DMS79 (cell line): Measurements from ENCODE around the gene NEK4.
"Not testable (repeated sequence)": the region's sequence is repeated elsewhere in the genome, so short reads cannot be mapped to it uniquely, and the experiment has no call there.

Experiments
- DNase-seq: peaks from one replicate; lab custom pipeline; 2025; lab: John Stamatoyannopoulos, UW

NEK4 gene

DNA sequence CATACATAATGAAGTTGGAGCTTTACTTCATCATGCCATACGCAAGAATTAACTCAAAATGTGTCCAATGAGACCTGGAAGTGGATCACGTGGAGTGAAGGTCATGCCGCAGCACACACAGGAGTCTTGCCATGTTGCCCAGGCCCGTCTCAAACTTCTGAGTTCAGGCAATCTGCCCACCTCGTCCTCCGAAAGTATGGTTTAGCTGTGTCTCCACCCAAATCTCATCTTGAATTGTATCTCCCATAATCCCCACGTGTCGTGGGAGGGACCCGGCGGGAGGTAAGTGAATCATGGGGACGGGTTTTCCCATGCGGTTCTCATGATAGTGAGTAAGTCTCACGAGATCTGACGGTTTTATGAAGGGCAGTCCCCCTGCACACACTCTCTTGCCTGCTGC lies 39.1 kb downstream of the NEK4 start:
- DNase-seq, result no peak

DNA sequence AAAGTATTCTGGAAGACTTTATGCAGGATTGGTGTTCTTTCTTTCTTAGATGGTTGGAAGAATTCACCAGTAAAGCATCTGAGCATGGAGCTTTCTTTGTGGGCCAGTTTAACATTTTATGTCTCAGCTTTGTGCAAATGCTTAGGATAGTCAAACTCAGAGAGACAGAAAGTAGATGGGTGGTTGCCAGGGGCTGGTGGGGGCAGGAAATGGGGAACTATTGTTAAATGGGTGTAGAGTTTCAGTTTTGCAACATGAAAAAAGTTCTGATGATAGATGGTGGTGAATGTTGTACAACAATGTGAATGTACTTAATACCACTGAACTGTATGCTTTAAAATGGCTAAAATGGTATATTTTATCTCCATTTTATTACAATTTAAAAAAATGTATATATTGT lies 40.1 kb downstream of the NEK4 start:
- no peak for DNase-seq

DNA sequence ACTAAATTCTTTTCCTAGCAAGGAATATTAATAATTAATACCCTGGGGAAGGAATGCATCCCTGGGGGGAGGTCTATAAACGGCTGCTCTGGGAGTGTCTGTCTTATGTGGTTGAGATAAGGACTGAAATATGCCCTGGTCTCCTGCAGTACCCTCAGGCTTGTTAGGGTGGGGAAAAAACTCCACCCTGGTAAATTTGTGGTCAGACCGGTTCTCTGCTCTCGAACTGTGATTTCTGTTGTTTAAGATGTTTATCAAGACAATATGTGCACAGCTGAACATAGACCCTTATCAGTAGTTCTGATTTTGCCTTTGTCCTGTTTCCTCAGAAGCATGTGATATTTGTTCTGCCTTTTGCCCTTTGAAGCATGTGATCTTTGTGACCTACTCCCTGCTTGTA lies 42.0 kb downstream of the NEK4 start:
- not testable (repeated sequence) for DNase-seq

DNA sequence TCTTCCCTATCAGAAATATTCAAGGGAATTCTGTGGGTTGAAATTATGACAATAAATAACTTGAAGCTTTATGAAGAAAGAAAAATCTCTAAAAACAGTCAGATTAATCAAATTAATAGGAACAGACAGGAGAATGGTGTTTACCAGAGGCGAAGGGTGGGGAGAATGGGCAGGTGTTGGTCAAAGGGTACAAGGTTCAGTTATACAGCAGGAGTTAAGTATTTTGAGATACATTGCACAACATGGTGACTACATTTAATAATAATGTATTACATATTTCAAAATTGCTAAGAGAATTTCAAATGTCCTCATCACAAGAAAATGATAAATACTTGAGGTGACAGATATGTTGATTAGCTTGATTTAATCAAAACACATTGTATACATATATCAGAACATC lies 46.2 kb downstream of the NEK4 start:
- DNase-seq, result no peak

DNA sequence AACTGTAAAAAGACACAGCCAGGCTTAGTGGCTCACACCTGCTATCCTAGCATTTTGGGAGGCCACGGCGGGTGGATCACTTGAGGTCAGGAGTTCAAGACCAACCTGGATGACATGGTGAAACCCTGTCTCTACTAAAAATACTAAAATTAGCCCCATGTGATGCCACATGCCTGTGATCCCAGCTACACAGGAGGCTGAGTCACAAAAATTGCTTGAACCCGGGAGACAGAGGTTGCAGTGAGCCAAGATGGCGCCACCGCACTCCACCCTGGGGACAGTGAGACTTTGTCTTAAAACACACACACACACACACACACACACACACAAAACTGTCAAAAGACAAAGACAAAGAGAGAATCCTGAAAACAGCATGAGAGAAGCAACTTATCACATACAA lies 46.8 kb downstream of the NEK4 start:
- no peak for DNase-seq

DNA sequence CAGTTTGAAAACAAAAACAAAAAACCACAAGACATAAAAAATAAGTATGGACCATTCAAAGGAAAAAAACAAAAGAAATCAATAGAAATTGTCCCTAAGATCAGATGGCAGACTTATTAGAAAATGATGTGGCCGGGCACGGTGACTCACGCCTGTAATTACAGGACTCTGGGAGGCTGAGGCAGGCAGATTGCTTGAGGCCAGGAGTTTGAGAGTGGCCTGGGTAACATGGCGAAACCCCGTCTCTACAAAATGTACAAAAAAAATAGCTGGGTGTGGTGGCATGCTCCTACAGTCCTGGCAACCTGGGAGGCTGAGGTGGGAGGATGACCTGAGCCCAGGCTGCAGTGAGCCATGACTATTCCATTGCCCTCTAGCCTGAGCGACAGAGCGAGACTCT lies 48.2 kb downstream of the NEK4 start:
- no peak for DNase-seq

DNA sequence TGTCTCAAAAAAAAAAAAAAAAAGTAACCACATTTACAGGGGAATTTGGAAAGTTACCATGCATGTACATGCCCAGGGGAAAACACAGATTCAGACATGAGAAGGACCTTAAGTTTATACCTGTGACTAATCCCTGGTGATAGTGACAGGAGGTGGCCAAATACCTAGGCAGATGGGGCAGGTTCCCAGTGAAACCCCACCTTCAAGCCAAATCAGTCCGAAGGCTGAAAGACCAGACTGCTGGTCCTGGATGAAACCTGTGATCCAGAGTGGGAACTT lies 49.1 kb downstream of the NEK4 start:
- no peak for DNase-seq

DNA sequence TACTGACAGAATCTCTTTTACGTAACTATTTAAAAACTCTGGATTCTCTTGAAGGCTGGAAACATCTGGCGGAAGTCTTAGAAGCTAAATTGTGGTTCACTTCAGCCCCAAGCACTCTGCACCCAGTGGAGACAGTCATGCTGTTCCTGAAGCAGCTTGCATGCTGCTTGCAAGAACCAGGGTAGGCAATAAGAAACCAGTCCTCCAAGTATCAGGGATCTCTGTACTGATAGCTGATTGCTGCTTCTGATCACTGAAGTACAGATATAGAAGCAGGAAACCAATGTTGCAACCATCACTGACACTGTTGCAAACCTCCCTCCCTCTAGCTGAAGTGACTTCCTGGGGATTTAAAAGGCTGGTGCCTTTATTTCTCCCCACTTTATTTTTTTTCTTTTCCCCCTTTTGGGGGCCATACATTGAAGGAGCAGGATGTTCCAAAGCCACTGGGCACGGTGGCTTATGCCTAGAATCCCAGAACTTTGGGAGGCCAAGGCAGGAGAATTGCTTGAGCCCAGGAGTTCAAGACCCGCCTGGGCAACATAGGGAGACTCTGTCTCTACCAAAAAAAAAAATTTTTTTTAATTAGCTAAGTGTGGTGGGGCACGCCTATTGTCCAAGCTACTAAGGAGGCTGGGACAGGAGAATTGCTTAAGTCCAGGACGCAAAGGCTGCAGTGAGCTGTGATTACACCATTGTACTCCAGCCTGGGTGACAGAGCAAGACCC lies 49.6 kb downstream of the NEK4 start:
- no peak for DNase-seq

DNA sequence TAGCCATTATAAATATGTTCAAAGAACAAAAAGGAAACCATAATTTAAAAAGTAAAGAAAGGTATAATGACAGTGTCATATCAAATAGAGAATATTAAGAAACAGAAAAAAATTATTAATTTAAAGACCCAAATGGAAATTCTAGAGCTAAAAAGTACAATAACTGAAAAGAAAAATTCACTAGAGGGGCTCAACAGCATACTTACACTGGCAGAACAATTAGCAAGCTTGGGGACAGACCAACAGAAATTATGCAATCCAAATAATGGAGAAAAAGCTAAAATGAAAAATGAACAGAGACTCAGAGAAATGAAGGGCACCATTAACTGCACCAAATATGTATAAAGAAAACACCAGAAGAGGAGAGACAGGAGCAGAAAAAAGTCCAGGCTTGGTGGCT lies 51.1 kb downstream of the NEK4 start:
- no peak for DNase-seq

DNA sequence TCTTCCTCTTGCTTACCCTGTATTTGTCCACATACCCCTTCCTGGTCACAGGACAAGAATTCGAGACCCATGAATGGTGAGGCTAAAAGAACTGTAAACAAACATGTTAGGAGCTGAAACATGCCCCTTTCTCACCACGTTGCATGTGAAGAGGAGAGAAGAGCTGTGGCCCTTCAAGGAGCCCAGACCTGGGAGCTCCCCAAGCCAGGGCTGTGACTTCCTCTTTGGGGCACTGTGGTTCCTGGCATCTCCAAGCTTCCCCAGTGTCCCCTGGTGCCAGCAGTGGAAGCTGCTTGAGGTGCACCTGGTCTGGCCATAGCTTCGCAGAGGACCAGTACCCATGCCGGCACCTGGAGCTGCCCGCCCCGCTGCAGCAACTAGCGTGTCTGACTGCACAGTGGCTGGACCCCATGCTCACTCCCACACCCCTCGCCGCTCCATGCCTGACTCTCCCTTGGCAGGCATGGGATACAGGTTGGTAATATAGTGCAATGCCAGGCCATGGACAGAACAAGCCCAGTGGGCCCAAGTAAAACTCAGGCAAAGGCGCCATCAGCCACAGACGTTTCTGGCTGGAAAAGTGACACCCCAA lies 54.9 kb downstream of the NEK4 start:
- DNase-seq, result no peak

DNA sequence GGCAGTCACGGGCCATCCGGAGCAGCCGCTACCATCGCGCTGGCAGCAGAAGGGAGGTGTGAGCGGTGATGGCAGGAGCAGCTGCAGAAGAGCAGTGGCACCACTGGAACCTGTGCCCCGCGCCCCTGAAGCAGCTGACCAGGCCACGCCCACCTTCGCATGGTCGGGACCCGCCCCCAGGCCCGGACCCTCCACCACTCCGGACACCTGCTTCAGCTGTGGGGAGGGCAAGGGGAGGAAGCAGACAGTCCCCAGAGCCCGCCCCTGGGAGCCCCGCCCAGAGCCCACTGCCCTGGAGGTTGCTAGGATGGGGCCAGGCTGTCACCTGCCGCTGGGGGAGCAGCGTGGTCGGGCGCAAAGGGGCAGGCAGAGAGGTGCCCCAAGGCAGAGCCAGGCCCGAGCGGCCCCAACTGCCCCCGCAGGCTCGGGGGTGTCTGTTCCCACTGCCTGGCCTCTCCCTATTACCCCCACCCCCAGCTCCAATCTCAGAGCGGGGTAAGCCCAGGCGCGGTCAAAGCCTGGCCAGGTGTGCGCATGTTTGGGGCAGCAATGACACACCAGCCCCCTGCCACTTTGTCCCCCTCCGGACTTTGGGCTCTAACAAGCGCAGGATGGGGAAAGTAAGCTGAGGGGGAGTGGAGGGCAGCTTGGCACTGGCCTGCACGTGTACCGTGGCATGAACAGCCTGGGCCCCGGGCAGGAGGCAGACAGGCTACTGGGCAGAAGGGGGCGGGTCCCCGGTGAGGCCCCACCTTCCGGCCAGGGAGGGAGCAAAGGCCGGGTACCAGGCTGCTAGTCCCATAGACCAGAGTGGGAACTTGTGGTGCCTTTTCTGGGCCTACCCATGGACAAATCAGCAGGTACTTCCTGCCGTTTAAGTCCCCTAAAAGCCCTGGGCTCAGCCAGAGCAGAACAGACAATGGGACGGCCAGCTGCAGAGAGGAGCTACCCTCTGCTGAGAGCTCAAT lies 56.1 kb downstream of the NEK4 start:
- DNase-seq, result no peak

DNA sequence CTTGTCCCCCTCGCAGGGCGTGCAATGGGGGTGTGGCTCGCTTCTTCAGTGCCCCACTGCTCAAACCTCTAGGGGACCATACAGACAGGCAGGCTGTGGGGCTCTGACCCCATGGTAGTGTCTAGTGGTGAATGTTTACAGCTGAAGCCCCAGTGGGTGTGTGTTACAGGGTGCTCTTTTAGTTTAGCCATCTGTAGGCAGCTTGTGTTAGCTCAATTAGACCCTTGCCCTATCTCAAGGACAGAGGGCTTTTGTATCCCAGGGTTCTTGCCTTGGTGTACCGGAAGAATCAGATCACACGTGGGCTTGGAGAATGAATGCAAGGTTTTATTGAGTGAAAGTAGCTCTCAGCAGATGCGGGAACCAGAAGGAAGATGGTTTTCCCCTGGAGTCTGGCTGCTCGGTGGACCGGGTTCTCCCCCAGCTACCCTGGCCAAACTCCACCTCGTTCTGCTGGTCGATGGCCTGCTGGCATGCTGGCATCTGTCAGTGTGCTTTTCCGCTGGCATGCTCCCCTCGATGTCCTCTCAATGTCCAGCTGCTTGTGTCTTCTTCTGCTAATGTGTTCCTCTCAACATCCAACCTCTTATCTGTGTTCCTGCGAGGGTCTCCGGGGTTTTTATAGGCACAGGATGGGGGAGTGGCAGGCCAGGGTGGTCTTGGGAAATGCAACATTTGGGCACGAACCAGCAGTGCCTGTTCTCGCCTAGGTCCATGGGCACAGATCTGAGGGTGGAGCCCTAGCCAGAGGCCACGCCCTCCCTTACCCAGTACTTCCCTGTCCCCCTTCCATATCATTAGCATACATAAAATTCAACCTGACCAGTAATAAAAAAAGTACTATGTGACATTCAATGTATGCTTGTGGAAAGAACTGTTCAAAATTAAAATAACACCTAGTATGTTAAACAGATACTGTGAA lies 58.2 kb downstream of the NEK4 start:
- no peak for DNase-seq

DNA sequence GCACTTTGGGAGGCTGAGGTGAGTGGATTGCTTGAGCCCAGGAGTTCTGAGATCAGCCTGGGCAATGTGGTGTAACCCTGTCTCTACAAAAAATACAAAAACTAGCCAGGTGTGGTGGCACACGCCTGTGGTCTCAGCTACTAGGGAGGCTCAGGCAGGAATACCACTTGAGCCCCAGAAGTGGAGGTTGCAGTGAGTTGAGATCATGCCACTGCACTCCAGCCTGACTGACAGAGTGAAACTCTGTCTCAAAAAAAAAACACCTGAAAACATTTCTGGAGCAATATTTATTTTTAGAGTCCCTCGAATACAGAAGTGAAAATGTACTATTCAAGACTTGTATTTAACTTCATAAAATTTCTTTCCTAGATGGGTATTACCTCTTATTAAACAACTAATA lies 60.2 kb downstream of the NEK4 start:
- DNase-seq, result no peak

DNA sequence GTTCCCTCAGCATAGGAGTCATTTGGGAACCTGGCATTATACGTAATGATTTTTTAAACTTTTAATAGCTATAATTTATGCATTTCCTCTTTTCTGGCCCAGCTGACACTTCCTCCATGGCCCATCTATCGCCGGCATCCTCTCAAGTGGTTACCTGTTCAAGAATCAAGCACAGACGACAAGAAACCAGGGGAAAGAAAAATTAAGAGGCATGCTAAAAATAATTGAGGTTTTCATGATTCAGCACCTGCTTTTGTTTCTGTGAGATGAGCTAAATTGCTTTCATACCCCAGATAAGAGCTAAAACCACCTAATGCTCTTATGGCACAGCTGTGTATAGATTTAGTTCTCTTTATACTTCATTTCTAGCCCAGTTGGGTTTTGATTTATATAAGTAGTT lies 63.2 kb downstream of the NEK4 start:
- DNase-seq, result no peak

DNA sequence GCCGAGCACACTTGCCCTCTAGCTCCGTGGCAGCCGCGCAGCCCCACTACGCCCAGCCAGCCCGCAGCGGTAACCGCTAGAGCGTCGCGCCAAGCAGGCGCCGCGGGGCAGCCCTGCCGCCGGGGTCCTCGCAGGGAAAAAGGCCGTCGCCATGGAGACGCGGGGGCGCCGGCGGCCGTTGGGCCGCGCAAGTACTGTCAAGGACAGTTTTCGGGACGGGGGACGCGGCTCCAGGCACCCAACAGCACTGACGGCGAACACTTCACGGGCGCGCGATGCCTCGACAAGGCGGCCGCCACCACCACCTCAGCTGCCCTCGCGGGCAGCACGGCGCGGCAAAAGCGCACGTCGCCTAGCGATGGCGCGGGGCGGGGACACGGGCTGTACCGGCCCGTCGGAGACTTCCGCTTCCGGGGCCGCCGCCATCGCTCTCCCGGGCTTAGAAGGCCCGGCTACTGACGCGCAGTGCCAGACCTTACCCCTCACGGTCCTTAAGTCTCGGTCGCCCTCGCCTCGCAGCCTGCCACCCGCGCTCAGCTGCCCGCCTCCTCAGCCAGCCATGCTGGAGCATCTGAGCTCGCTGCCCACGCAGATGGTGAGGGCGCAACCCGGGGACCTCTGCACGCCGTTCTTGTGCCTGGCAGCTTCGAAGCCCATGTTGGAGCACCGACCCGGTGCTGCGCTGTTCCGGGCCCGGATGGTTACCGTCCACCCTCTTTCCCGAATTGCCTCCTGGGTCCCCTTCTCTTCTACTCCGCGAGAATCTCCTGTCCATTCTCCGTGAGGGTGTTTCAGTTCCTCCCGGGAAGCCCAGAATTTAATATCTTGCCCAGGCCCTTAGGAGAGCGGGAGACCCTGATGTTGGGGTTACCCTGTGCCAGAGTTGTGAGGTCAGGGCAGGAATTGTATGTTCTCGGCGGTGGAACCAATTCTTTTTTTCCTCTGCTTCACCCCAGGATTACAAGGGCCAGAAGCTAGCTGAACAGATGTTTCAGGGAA lies 64.8 kb downstream of the NEK4 start, which contains the start of the genes GLT8D1 and SPCS1:
Gene GLT8D1 (minus strand): TSS at position 104 of the 999 bp plus-strand sequence. CDS start 5,331 bp downstream, outside the sequence.
Gene SPCS1 (plus strand): TSS at position 419 of the 999 bp plus-strand sequence. CDS start 141 bp downstream, at position 560.
- peak; percentile 41 for DNase-seq

DNA sequence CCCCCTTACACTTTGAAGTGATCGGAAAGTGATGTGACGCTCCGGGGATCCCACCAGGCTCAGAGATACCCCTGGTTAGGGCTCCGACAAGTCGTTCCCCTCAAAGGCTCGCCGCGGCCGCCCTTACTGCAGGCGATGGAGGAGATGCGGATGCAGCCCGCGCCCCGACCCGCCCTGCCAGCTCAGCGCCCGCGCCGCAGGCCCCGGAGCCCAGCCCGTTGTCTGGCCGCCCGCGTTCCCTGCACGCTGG lies 65.4 kb downstream of the NEK4 start:
- no peak for DNase-seq

DNA sequence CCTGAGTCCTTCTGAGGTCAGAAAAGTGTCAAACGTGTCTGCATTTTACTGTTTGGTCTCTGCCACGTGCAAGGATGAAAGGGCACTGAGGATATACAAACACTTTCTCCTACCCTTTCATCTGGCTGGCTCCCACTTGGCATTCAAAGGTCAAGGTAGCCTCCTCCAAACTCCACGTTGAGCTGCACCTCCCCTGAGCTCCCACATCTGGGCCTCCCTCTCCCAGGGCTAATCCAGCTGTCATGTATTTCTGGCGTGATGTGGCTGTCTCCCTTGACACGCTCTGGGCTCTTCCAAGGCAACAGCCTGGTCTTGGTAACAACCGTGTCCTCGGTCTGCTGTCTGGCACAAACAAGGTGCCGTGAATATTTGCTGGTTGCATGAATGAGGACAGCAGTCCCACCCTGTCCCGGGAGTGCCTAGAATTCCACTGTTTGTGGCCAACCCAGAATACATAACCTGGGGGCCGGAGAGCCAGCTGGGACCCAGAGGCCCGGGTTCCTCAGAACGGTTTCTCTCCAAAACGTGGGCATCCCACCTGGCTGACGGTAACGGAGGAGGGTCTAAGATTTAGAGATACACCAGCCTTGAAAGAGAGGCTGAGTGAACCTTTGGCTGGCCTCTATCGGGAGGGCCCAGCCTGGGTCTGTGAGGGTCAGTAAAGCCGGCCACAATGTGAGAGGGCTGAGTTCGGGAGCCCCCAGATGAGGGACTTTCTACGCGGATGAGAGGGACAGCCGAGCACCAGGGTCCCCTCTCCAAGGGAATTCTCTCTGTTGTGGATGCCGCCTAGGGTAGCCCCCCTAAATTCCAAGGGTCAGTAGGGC lies 65.9 kb downstream of the NEK4 start:
- no peak for DNase-seq

DNA sequence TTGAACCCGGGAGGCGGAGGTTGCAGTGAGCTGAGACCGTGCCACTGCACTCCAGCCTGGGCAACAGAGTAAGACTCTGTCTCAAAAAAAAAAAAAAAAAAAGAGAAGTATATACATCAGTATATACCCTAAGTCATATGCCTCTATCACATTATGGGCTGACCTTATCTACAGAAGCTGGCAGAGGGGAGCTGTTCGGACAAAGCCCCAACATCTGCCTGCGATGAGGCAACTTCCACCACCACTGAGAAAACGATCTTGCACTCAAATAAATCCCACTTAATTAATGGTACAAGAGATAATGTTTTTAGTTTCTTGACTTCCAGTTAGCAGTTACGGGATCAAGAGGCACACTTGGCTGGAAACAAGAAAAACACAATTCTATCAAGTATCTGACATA lies 67.4 kb downstream of the NEK4 start:
- no peak for DNase-seq

DNA sequence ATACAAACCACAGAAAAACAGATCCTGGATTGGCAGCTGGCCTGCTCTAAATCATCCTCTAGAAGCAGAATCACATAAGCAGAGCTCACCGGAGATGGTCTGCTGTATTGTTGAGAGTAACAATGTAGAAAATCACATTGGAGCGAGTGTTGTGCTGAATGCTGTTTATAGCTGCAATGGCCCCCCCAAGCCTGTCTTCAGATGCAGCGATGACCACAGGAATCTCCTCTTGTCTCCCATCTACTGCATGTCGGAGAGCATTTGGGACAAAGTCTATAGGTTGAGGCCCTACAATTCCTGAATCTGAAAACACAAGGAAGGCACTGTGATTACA lies 73.1 kb downstream of the NEK4 start:
- DNase-seq, result no peak
